Lung (tissue), 12 donors: Measurements from ENCODE around the gene RFXAP. TPM values are rescaled to one million over a fixed set of nuclear protein-coding genes. Genes with fewer than 3 reads are reported as not detected.

ENCODE experiments used
- ATAC-seq: fragments of 200-7000 bp; cut with Tn5 transposase; one replicate; pipeline ENCODE4 v1.9.1; 2020; ENCODE audit warnings: moderate number of reproducible peaks; ENCODE audit not compliant: insufficient read depth, low FRiP score
- DNase-seq, 3 donors: peaks; one replicate each; pipeline ENCODE4 v3.0.0-alpha.2; 2013 to 2017
- H3K27ac ChIP-seq, 2 donors: one replicate each; pipeline ENCODE4 v1.5.1; 2013; ENCODE audit warnings: mild to moderate bottlenecking in 2 of 2, moderate library complexity in 2 of 2, control low read depth in 1 of 2, inconsistent platforms in 1 of 2, low read depth in 1 of 2, low read length in 1 of 2
- H3K27me3 ChIP-seq, 3 donors: one replicate each; pipeline ENCODE4 v1.5.1; 2013; ENCODE audit warnings: low read length in 2 of 3; ENCODE audit not compliant: control insufficient read depth in 3 of 3, insufficient read depth in 3 of 3
- H3K36me3 ChIP-seq, 4 donors: one replicate each; pipeline ENCODE4 v1.5.1; 2013; ENCODE audit warnings: low read length in 4 of 4, mild to moderate bottlenecking in 1 of 4, moderate library complexity in 1 of 4; ENCODE audit not compliant: control insufficient read depth in 4 of 4, insufficient read depth in 4 of 4
- H3K4me1 ChIP-seq, 5 donors: one replicate each; pipeline ENCODE4 v1.5.1; 2013; ENCODE audit warnings: low read length in 5 of 5, mild to moderate bottlenecking in 2 of 5, moderate library complexity in 1 of 5; ENCODE audit not compliant: control insufficient read depth in 5 of 5, insufficient read depth in 5 of 5
- H3K4me3 ChIP-seq: one replicate; pipeline ENCODE4 v1.5.1; 2013; ENCODE audit warnings: mild to moderate bottlenecking, control low read depth, moderate library complexity
- H3K9ac ChIP-seq, 2 donors: one replicate each; pipeline ENCODE4 v1.5.1; 2013; ENCODE audit warnings: low read length in 2 of 2, control low read depth in 1 of 2; ENCODE audit not compliant: insufficient read depth in 1 of 2
- H3K9me3 ChIP-seq, 4 donors: one replicate each; pipeline ENCODE4 v1.5.1; 2013; ENCODE audit warnings: low read length in 3 of 4, mild to moderate bottlenecking in 1 of 4, moderate library complexity in 1 of 4; ENCODE audit not compliant: control insufficient read depth in 4 of 4, insufficient read depth in 3 of 4
- WGBS, 2 donors: extraction: QIAGEN DNeasy Blood & Tissue Kit; methylation state at CpG; one replicate each; pipeline ENCODE4 v1.1.7; 2013; 5-methylcytosine and 5-hydroxymethylcytosine counted together
- polyA plus RNA-seq, 2 donors: library from polyadenylated mRNA; stranded (reverse); fragments of 200-250 nt; gene quantifications; one replicate each; pipeline ENCODE4 v1.2.1, GENCODE V29; 2013
- total RNA-seq, 2 donors: library from RNA; depleted of rRNA in 1 of 2; stranded (reverse); fragments of >200 nt in 1 of 2; gene quantifications; one replicate each; pipeline ENCODE4 v1.2.1, GENCODE V29; 2014 to 2021
- TF ChIP-seq, protein P1 (sequence below): IDR thresholded peaks from 2 replicates; pipeline ENCODE4 v1.5.1; 2012; ENCODE audit warnings: mild to moderate bottlenecking; ENCODE audit errors: control extremely low read depth, extremely low read depth
- donor health status: control.
- donor health status: control.
- donor health status: Bipolar disorder and iron deficiency.
- donor health status: healthy.
- donor health status: DM: yes; HTN: yes; CAD: no.

Gene RFXAP
- total and polyA plus RNA-seq, 4 donors = 3.0 to 9.5 (median 4.9) TPM

DNA sequence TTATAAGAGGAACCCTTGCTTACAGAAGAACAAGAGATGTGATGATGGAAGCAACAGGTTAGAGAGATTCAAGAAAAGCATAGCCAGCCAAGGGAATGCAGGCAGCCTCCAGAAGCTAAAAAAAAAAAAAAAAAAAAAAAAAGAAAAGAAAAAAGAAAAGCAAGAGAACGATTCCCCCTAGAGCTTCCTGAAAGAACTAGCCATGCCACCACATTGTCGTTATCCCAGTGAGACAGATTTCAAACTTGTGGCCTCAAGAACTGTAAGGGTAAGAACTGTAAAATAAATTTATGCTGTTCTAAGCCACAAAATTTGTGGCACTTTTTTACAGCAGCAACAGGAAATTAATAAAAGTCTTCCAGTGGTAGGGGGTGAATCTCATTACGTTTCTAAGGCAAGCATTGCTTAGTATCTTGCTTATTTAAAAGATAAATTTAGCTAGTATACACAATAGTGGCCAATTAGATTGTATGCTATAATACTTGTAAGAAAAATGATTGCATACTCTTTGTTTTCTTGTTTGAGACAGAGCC is 21.8 kb downstream of the RFXAP start:
- H3K9ac ChIP-seq = no peak overlapping the region
- H3K4me1 ChIP-seq = peaks cover 0 to 7% (median 0%) of the 10 kb centered on the region in 5 donors
- WGBS, 2 donors = 39 to 49% methylated on average over 3 of the region's 3 CpGs
- TF ChIP-seq, protein P1, sequence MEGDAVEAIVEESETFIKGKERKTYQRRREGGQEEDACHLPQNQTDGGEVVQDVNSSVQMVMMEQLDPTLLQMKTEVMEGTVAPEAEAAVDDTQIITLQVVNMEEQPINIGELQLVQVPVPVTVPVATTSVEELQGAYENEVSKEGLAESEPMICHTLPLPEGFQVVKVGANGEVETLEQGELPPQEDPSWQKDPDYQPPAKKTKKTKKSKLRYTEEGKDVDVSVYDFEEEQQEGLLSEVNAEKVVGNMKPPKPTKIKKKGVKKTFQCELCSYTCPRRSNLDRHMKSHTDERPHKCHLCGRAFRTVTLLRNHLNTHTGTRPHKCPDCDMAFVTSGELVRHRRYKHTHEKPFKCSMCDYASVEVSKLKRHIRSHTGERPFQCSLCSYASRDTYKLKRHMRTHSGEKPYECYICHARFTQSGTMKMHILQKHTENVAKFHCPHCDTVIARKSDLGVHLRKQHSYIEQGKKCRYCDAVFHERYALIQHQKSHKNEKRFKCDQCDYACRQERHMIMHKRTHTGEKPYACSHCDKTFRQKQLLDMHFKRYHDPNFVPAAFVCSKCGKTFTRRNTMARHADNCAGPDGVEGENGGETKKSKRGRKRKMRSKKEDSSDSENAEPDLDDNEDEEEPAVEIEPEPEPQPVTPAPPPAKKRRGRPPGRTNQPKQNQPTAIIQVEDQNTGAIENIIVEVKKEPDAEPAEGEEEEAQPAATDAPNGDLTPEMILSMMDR = no peak
- H3K27me3 ChIP-seq = no peaks in the 10 kb centered on the region
- no peak overlapping the region for H3K4me3 ChIP-seq
- H3K36me3 ChIP-seq = peaks cover 0 to 2% (median under 1%) of the 10 kb centered on the region in 4 donors
- ATAC-seq (no peak), DNase-seq (no peak)
- no peak overlapping the region for H3K27ac ChIP-seq
- H3K9me3 ChIP-seq = no peaks in the 10 kb centered on the region

- DNase-seq (peak in 2 of 3 donors; percentile 28 to 36), ATAC-seq (no peak)
- TF ChIP-seq, protein P1 = no peak
- Histone ChIP-seq H3K4me3 (no peak overlapping the region), H3K36me3 (peaks cover 0 to 2% (median under 1%) of the 10 kb centered on the region in 4 donors), H3K4me1 (peaks cover 0 to 7% (median 0%) of the 10 kb centered on the region in 5 donors), H3K27me3 (no peaks in the 10 kb centered on the region), H3K9ac (no peak overlapping the region), H3K27ac (no peak overlapping the region), H3K9me3 (no peaks in the 10 kb centered on the region)
- 76 to 79% methylated on average over 5 of the region's 5 CpGs for WGBS, 2 donors
These were observed 22.4 kb downstream of the RFXAP start for GRCh38 chr13:36841391-36841790.

GRCh38 chr13:36847606-36848005 is 28.6 kb downstream of the RFXAP start:
- TF ChIP-seq, protein P1 = no peak
- H3K9ac ChIP-seq = no peak overlapping the region
- ATAC-seq (no peak), DNase-seq (peak in 1 of 3 donors; percentile 32)
- no peak overlapping the region for H3K27ac ChIP-seq
- 54 to 68% methylated on average over 9 of the region's 9 CpGs for WGBS, 2 donors
- H3K4me1 ChIP-seq = peaks cover 0 to 3% (median 0%) of the 10 kb centered on the region in 5 donors
- H3K9me3 ChIP-seq = no peaks in the 10 kb centered on the region
- no peaks in the 10 kb centered on the region for H3K27me3 ChIP-seq
- H3K36me3 ChIP-seq = peaks cover 0 to 26% (median 2%) of the 10 kb centered on the region in 4 donors
- H3K4me3 ChIP-seq = no peak overlapping the region
